HEK293 (cell line): ENCODE measurements around the gene FAM210A.

Experiments
- CTCF ChIA-PET: fragments of 350-600 bp; formaldehyde crosslinking; extraction: SDS; loops from one replicate; lab custom pipeline; 2021; ENCODE audit warnings: antibody characterized with exemption; lab: Yijun Ruan, JAX
- POLR2A ChIA-PET: fragments of 300-600 bp; formaldehyde crosslinking; extraction: SDS; loops from one replicate; lab custom pipeline; 2020; ENCODE audit warnings: antibody characterized with exemption, inconsistent platforms; lab: Yijun Ruan, JAX
- H3K27ac ChIP-seq: fragments of 200-500 bp; sonication (Bioruptor generic); 2 replicates; pipeline ENCODE4 v1.5.1; 2014; ENCODE audit warnings: low read depth, low read length, control low read depth, inconsistent platforms; ENCODE audit errors: extremely low read depth
- H3K36me3 ChIP-seq, 2 experiments: fragments of 200-500 bp in 1 of 2; sonication (Bioruptor generic) in 1 of 2; 1 replicate in 1 of 2; 2 replicates in 1 of 2; pipeline ENCODE4 v1.5.1; 2014 to 2017; ENCODE audit warnings: inconsistent platforms in 2 of 2, low read length in 2 of 2; ENCODE audit not compliant: control insufficient read depth in 2 of 2, insufficient read depth in 1 of 2
- H3K4me1 ChIP-seq: fragments of 200-500 bp; sonication (Bioruptor generic); 2 replicates; pipeline ENCODE4 v1.5.1; 2014; ENCODE audit warnings: mild to moderate bottlenecking, low read length, inconsistent platforms; ENCODE audit not compliant: control insufficient read depth, insufficient read depth
- H3K4me3 ChIP-seq: 2 replicates; pipeline ENCODE4 v1.5.1; 2011; ENCODE audit warnings: low read depth, mild to moderate bottlenecking, control low read depth, low read length, moderate library complexity
- H3K9me3 ChIP-seq: fragments of 200-500 bp; sonication (Bioruptor generic); 2 replicates; pipeline ENCODE4 v1.5.1; 2014; ENCODE audit warnings: low read depth, low read length, inconsistent platforms; ENCODE audit not compliant: control insufficient read depth, insufficient read depth
- AEBP2 ChIP-seq: fragments of 450-650 bp; formaldehyde crosslinking; IDR thresholded peaks from 2 replicates; pipeline ENCODE4 v1.5.1; 2016; ENCODE audit warnings: missing biosample characterization, missing genetic modification characterization, borderline replicate concordance
- GLIS1 ChIP-seq: fragments of 450-650 bp; formaldehyde crosslinking; IDR thresholded peaks from 2 replicates; pipeline ENCODE4 v1.5.1; 2016; ENCODE audit warnings: missing biosample characterization, missing genetic modification characterization
- KLF8 ChIP-seq: fragments of 450-650 bp; formaldehyde crosslinking; IDR thresholded peaks from 2 replicates; pipeline ENCODE4 v1.5.1; 2016; ENCODE audit warnings: missing biosample characterization, missing genetic modification characterization
- PRDM2 ChIP-seq: fragments of 450-650 bp; formaldehyde crosslinking; IDR thresholded peaks from 2 replicates; pipeline ENCODE4 v1.5.1; 2016; ENCODE audit warnings: missing biosample characterization, missing genetic modification characterization, borderline replicate concordance
- RBAK ChIP-seq: fragments of 450-650 bp; formaldehyde crosslinking; IDR thresholded peaks from 2 replicates; pipeline ENCODE4 v1.5.1; 2016; ENCODE audit warnings: missing biosample characterization, missing genetic modification characterization
- ZNF138 ChIP-seq: fragments of 450-650 bp; formaldehyde crosslinking; IDR thresholded peaks from 2 replicates; pipeline ENCODE4 v1.5.1; 2016; ENCODE audit warnings: missing biosample characterization, missing genetic modification characterization, borderline replicate concordance
- ZNF16 ChIP-seq: fragments of 450-650 bp; formaldehyde crosslinking; IDR thresholded peaks from 2 replicates; pipeline ENCODE4 v1.5.1; 2016; ENCODE audit warnings: low read depth, missing biosample characterization, missing genetic modification characterization
- ZNF274 ChIP-seq, 2 experiments: fragments of 200-500 bp in 1 of 2; fragments of 450-650 bp in 1 of 2; sonication (Bioruptor generic) in 1 of 2; formaldehyde crosslinking in 1 of 2; IDR thresholded peaks; 2 replicates each; pipeline versions ENCODE4 v1.5.1 to v1.6.1; 2014 to 2016; ENCODE audit warnings: borderline replicate concordance in 1 of 2, inconsistent platforms in 1 of 2, low read length in 1 of 2, missing biosample characterization in 1 of 2, missing genetic modification characterization in 1 of 2
- ZNF324 ChIP-seq: fragments of 450-650 bp; formaldehyde crosslinking; IDR thresholded peaks from 2 replicates; pipeline ENCODE4 v1.5.1; 2016; ENCODE audit warnings: missing biosample characterization, missing genetic modification characterization
- ZNF518A ChIP-seq: fragments of 450-650 bp; formaldehyde crosslinking; conservative IDR thresholded peaks from 2 replicates; pipeline ENCODE4 v1.5.1; 2016; ENCODE audit warnings: low read depth, missing biosample characterization, missing genetic modification characterization
- ZNF544 ChIP-seq: fragments of 450-650 bp; formaldehyde crosslinking; IDR thresholded peaks from 2 replicates; pipeline ENCODE4 v1.5.0; 2017; ENCODE audit warnings: missing biosample characterization, missing genetic modification characterization
- ZNF660 ChIP-seq: fragments of 450-650 bp; IDR thresholded peaks from 2 replicates; pipeline ENCODE4 v1.5.1; 2018; ENCODE audit warnings: missing biosample characterization, mild to moderate bottlenecking, missing genetic modification characterization
- ZSCAN16 ChIP-seq: fragments of 450-650 bp; formaldehyde crosslinking; IDR thresholded peaks from 2 replicates; pipeline ENCODE4 v1.5.1; 2016; ENCODE audit warnings: missing biosample characterization, missing genetic modification characterization
- ZSCAN4 ChIP-seq: fragments of 450-650 bp; formaldehyde crosslinking; IDR thresholded peaks from 2 replicates; pipeline ENCODE4 v1.5.1; 2017; ENCODE audit warnings: missing biosample characterization, missing genetic modification characterization

Gene FAM210A

GRCh38 chr18:13653746-13654433, 72.5 kb downstream of the FAM210A start:
- no peaks in the 10 kb centered on the region; the same call in 1 of the 2 replicates for H3K4me1 ChIP-seq
- no peak overlapping the region for H3K4me3 ChIP-seq
- POLR2A ChIA-PET, result no interaction called here
- H3K36me3 ChIP-seq, result no peaks in the 10 kb centered on the region
- TF ChIP-seq ZSCAN16 (tag by site-specific recombination) (no peak), ZNF660 (tag by site-specific recombination) (no peak), ZNF274 (IDR thresholded peaks at IDR 0.05; ENCODE audit: low read length) (no peak), ZNF274 (tag by site-specific recombination; IDR thresholded peaks at IDR 0.05; ENCODE audit: borderline replicate concordance) (no peak), RBAK (tag by site-specific recombination) (no peak), ZNF16 (no peak), ZSCAN4 (tag by site-specific recombination) (no peak), ZNF544 (tag by site-specific recombination) (no peak), GLIS1 (tag by site-specific recombination) (no peak), KLF8 (no peak), ZNF138 (tag by site-specific recombination) (no peak), AEBP2 (tag by site-specific recombination) (no peak), ZNF324 (tag by site-specific recombination) (no peak), ZNF518A (no peak), PRDM2 (tag by site-specific recombination) (no peak)
- H3K27ac ChIP-seq, result no peak overlapping the region
- CTCF ChIA-PET, result interaction anchor here (0.7 to 1.6 kb wide), 3 partner anchors 21 to 518 kb away, joined by 3 to 4 read pairs (median 3); partner anchors contain the start of gene FAM210A
- H3K9me3 ChIP-seq, result no peaks in the 10 kb centered on the region
